ENCODE results near the gene MPV17.
"Not testable (repeated sequence)": the region's sequence is repeated elsewhere in the genome, so short reads cannot be mapped to it uniquely, and the experiment has no call there.

The MPV17 gene

DNA sequence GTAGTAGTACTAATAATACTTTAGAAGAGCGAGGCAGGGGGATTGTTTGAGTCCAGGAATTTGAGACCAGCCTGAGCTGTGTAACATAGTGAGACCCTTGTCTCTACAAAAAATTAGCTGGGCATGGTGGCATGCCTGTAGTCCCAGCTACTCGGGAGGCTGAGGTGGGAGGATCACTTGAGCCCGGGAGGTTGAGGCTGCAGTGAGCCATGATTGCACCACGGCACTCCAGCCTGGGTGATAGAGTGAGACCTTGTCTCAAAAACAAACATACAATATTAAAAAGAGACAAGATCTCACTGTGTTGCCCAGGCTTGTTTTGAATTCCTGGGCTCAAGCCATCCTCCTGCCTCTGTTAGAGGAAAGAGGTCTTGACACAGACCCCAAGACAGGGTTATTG lies 22.3 kb downstream of the MPV17 start:
- H3K27me3 ChIP-seq (ENCODE audit: control insufficient read depth in 2 of 2, insufficient read depth in 2 of 2, low read length in 2 of 2); H3K9me3 ChIP-seq (ENCODE audit: control insufficient read depth in 2 of 2, low read length in 2 of 2); H3K9ac ChIP-seq (ENCODE audit: low read depth in 1 of 2, low read length in 2 of 2); H3K27ac ChIP-seq (ENCODE audit: low read depth in 2 of 2, low read length in 2 of 2); H3K4me1 ChIP-seq (ENCODE audit: control insufficient read depth in 2 of 2, insufficient read depth in 2 of 2, low read length in 2 of 2); H3K4me3 ChIP-seq (ENCODE audit: low read length in 2 of 2); H3K36me3 ChIP-seq (ENCODE audit: control insufficient read depth in 2 of 2, insufficient read depth in 2 of 2, low read length in 2 of 2): not testable (repeated sequence)

DNA sequence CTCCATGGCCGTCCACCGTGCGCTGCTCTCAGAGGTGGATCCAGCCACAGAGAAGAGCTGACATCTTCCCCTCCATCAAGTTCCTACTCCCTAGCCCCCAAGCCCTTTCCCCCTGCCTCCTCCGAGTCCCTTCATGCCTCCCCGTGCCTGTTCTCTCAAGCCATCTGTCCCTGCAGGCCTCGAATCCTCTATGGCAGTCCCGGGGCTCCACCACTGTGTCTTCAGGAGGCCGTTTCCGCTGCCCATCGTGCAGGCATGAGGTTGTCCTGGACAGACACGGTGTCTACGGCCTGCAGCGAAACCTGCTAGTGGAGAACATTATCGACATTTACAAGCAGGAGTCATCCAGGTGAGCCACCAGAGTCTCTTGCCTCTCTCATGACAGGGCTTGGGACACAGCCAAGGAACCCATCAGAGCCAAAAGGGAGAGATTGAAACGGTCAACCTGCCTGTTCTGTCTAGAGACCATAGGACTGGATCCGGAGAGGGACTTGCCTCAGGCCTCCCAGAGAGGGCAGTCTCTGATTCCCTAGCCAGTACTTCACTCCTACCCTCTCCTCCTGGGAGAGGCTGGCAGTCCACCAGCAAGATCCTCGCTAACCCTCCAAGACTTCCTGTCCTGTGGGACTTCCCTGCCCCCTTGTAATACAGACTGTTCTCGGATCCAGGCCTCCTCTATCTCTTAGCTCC lies 24.4 kb downstream of the MPV17 start:
- Histone ChIP-seq H3K36me3 (ENCODE audit: control insufficient read depth in 2 of 2, insufficient read depth in 2 of 2, low read length in 2 of 2) (no peaks in the 10 kb centered on the region), H3K9me3 (ENCODE audit: control insufficient read depth in 2 of 2, low read length in 2 of 2) (no peaks in the 10 kb centered on the region), H3K9ac (ENCODE audit: low read depth in 1 of 2, low read length in 2 of 2) (no peak overlapping the region), H3K27ac (ENCODE audit: low read depth in 2 of 2, low read length in 2 of 2) (no peak overlapping the region), H3K4me1 (ENCODE audit: control insufficient read depth in 2 of 2, insufficient read depth in 2 of 2, low read length in 2 of 2) (no peaks in the 10 kb centered on the region), H3K27me3 (ENCODE audit: control insufficient read depth in 2 of 2, insufficient read depth in 2 of 2, low read length in 2 of 2) (no peaks in the 10 kb centered on the region), H3K4me3 (ENCODE audit: low read length in 2 of 2) (no peak overlapping the region)

DNA sequence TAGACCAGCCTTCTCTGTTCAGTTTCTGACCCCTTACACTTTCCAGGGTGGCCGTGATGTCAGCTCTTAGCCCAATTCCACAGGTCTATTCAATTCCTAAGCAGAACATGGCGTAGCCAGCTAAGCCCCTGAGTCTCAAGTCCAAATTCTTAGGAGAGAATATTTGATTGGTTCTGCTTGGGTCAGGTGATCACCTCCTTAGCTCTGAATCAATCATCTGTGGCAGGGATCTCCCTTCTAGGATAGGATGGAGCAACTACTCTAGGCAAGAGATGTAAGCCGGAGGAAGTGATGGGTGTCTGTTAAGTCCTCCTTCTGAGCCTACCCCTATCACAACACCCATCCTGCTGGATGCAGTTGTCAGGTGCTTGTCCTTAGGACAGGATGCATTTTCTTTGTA lies 25.7 kb downstream of the MPV17 start:
- H3K36me3 ChIP-seq (ENCODE audit: control insufficient read depth in 2 of 2, insufficient read depth in 2 of 2, low read length in 2 of 2), result no peaks in the 10 kb centered on the region
- no peaks in the 10 kb centered on the region for H3K9me3 ChIP-seq (ENCODE audit: control insufficient read depth in 2 of 2, low read length in 2 of 2)
- no peaks in the 10 kb centered on the region for H3K4me1 ChIP-seq (ENCODE audit: control insufficient read depth in 2 of 2, insufficient read depth in 2 of 2, low read length in 2 of 2)
- H3K4me3 ChIP-seq (ENCODE audit: low read length in 2 of 2), result no peak overlapping the region
- H3K9ac ChIP-seq (ENCODE audit: low read depth in 1 of 2, low read length in 2 of 2), result no peak overlapping the region
- peaks cover 0 to 3% of the 10 kb centered on the region in 2 donors for H3K27me3 ChIP-seq (ENCODE audit: control insufficient read depth in 2 of 2, insufficient read depth in 2 of 2, low read length in 2 of 2)
- no peak overlapping the region for H3K27ac ChIP-seq (ENCODE audit: low read depth in 2 of 2, low read length in 2 of 2)

DNA sequence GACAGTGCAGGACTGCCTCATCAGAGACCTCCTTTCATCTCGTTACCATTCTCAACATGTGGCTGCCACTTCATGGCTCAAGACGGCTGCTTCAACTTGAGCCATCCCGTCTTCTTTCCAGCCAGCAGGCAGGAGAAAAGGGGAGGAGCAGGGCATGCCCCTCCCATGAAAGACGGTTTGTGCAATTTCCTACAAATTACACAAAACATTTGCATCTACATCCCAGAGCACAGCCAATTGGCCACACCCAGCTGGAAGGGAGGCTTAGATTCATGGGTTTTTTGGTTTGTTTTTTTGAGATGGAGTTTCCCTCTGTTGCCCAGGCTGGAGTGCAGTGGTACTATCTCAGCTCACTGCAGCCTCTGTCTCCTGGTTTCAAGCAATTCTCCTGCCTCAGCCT lies 26.4 kb downstream of the MPV17 start:
- peaks cover 0 to 6% of the 10 kb centered on the region in 2 donors for H3K27me3 ChIP-seq (ENCODE audit: control insufficient read depth in 2 of 2, insufficient read depth in 2 of 2, low read length in 2 of 2)
- no peaks in the 10 kb centered on the region for H3K4me1 ChIP-seq (ENCODE audit: control insufficient read depth in 2 of 2, insufficient read depth in 2 of 2, low read length in 2 of 2)
- no peaks in the 10 kb centered on the region for H3K36me3 ChIP-seq (ENCODE audit: control insufficient read depth in 2 of 2, insufficient read depth in 2 of 2, low read length in 2 of 2)
- no peak overlapping the region for H3K27ac ChIP-seq (ENCODE audit: low read depth in 2 of 2, low read length in 2 of 2)
- H3K9ac ChIP-seq (ENCODE audit: low read depth in 1 of 2, low read length in 2 of 2), result no peak overlapping the region
- H3K4me3 ChIP-seq (ENCODE audit: low read length in 2 of 2), result no peak overlapping the region
- H3K9me3 ChIP-seq (ENCODE audit: control insufficient read depth in 2 of 2, low read length in 2 of 2), result no peaks in the 10 kb centered on the region

DNA sequence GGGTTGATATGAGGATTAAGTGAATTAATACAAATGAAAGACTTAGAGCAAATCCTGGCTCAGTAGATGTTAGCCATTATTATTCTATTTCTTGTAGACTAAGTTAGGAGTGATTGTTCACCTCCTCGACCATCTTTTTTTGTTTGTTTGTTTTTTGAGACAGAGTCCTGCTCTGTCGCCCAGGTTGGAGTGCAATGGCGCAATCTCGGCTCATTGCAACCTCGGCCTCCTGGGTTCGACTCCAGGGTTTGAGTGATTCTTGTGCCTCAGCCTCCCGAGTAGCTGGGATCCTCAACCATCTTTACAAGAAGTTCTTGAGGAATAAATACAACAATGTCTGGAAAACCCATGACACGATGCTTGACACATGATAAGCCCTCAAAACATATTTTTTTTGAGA lies 28.0 kb downstream of the MPV17 start:
- Histone ChIP-seq H3K9ac (ENCODE audit: low read depth in 1 of 2, low read length in 2 of 2) (no peak overlapping the region), H3K9me3 (ENCODE audit: control insufficient read depth in 2 of 2, low read length in 2 of 2) (no peaks in the 10 kb centered on the region), H3K4me1 (ENCODE audit: control insufficient read depth in 2 of 2, insufficient read depth in 2 of 2, low read length in 2 of 2) (no peaks in the 10 kb centered on the region), H3K27ac (ENCODE audit: low read depth in 2 of 2, low read length in 2 of 2) (no peak overlapping the region), H3K36me3 (ENCODE audit: control insufficient read depth in 2 of 2, insufficient read depth in 2 of 2, low read length in 2 of 2) (no peaks in the 10 kb centered on the region), H3K27me3 (ENCODE audit: control insufficient read depth in 2 of 2, insufficient read depth in 2 of 2, low read length in 2 of 2) (peaks cover 0 to 6% of the 10 kb centered on the region in 2 donors), H3K4me3 (ENCODE audit: low read length in 2 of 2) (no peak overlapping the region)

DNA sequence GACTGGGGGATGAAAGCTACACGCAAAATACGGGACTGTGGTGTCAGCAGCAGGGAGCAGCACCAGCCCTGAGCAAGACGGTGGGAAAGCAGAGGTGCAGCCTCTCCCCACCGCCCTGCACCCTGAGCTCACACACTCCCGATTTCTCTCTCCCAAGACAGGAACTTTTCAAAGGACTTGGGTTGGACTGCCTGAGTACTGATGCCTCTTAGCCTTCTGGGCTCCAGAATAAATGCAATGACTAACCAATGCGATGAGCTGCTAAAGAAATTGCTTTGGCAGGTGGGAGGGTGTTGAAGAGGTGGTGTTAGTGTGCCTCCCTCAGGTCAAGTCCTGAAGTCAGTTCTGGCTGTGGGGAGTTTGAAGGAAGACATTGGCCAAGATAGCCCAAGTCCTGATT lies 31.0 kb downstream of the MPV17 start:
- no peaks in the 10 kb centered on the region for H3K9me3 ChIP-seq (ENCODE audit: control insufficient read depth in 2 of 2, low read length in 2 of 2)
- H3K9ac ChIP-seq (ENCODE audit: low read depth in 1 of 2, low read length in 2 of 2), result no peak overlapping the region
- H3K27me3 ChIP-seq (ENCODE audit: control insufficient read depth in 2 of 2, insufficient read depth in 2 of 2, low read length in 2 of 2), result peaks cover 0 to 6% of the 10 kb centered on the region in 2 donors
- no peaks in the 10 kb centered on the region for H3K4me1 ChIP-seq (ENCODE audit: control insufficient read depth in 2 of 2, insufficient read depth in 2 of 2, low read length in 2 of 2)
- no peak overlapping the region for H3K4me3 ChIP-seq (ENCODE audit: low read length in 2 of 2)
- H3K27ac ChIP-seq (ENCODE audit: low read depth in 2 of 2, low read length in 2 of 2), result no peak overlapping the region
- no peaks in the 10 kb centered on the region for H3K36me3 ChIP-seq (ENCODE audit: control insufficient read depth in 2 of 2, insufficient read depth in 2 of 2, low read length in 2 of 2)

DNA sequence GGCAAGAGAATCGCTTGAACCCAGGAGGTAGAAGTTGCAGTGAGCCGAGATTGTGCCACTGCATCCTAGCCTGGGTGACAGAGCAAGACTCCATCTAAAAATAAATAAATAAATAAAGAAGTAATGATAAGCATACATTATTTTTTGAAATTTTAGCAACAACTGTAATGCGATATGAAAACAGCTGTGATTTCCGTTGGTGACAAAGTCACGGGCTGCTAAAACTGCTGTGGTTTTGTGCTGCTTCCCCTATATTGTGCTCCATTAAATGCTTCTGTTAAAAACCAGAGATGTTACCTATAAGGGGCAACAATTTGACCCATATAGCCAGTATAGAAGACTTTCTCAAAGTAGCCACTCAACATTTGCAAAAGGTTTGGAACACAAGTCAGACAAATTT lies 32.3 kb downstream of the MPV17 start:
- Histone ChIP-seq H3K4me1 (ENCODE audit: control insufficient read depth in 2 of 2, insufficient read depth in 2 of 2, low read length in 2 of 2) (no peaks in the 10 kb centered on the region), H3K27me3 (ENCODE audit: control insufficient read depth in 2 of 2, insufficient read depth in 2 of 2, low read length in 2 of 2) (peaks cover 0 to 6% of the 10 kb centered on the region in 2 donors), H3K27ac (ENCODE audit: low read depth in 2 of 2, low read length in 2 of 2) (no peak overlapping the region), H3K4me3 (ENCODE audit: low read length in 2 of 2) (no peak overlapping the region), H3K9ac (ENCODE audit: low read depth in 1 of 2, low read length in 2 of 2) (no peak overlapping the region), H3K9me3 (ENCODE audit: control insufficient read depth in 2 of 2, low read length in 2 of 2) (no peaks in the 10 kb centered on the region), H3K36me3 (ENCODE audit: control insufficient read depth in 2 of 2, insufficient read depth in 2 of 2, low read length in 2 of 2) (no peaks in the 10 kb centered on the region)

DNA sequence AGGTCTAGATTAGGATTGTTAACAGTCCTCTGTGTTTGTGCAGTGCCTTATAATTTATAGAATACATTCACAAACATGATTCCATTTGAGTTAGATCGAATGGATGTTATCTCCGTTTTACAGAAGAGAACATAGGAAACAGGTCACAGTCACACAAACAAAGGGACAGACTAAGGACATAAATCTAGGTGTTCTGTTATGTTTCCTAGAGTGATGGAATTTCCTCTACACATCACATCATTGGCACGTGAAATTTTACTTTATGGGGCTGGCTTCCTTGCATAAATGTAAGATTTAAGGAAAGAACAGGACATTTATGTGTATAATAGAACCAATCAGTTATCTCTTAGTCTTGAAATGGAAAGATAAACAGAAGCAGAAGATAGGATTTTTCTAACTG lies 34.3 kb downstream of the MPV17 start:
- H3K36me3 ChIP-seq (ENCODE audit: control insufficient read depth in 2 of 2, insufficient read depth in 2 of 2, low read length in 2 of 2), result no peaks in the 10 kb centered on the region
- no peak overlapping the region for H3K9ac ChIP-seq (ENCODE audit: low read depth in 1 of 2, low read length in 2 of 2)
- H3K27me3 ChIP-seq (ENCODE audit: control insufficient read depth in 2 of 2, insufficient read depth in 2 of 2, low read length in 2 of 2), result peaks cover 6 to 9% of the 10 kb centered on the region in 2 donors
- no peaks in the 10 kb centered on the region for H3K4me1 ChIP-seq (ENCODE audit: control insufficient read depth in 2 of 2, insufficient read depth in 2 of 2, low read length in 2 of 2)
- no peaks in the 10 kb centered on the region for H3K9me3 ChIP-seq (ENCODE audit: control insufficient read depth in 2 of 2, low read length in 2 of 2)
- H3K27ac ChIP-seq (ENCODE audit: low read depth in 2 of 2, low read length in 2 of 2), result no peak overlapping the region
- no peak overlapping the region for H3K4me3 ChIP-seq (ENCODE audit: low read length in 2 of 2)

DNA sequence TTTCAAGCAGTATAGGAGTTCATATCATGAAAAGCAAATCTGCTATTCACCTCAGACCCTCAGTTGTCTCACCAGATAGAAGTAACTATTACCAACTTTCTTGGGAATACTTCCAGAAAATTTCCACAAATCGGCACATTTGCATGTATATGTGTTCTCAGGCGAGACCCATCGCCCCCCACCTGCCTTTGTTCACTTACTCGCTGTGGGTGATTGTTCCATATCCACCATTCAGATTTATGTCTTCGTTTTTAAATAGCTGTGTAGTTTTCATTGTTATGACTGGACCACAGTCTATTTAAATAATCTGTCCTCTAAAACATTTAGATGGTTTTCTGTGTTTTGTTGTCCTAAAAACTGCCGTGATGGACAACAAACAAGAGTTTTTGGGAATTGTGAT lies 37.4 kb downstream of the MPV17 start:
- H3K27me3 ChIP-seq (ENCODE audit: control insufficient read depth in 2 of 2, insufficient read depth in 2 of 2, low read length in 2 of 2), result peaks cover 6 to 8% of the 10 kb centered on the region in 2 donors
- H3K9me3 ChIP-seq (ENCODE audit: control insufficient read depth in 2 of 2, low read length in 2 of 2), result no peaks in the 10 kb centered on the region
- no peaks in the 10 kb centered on the region for H3K36me3 ChIP-seq (ENCODE audit: control insufficient read depth in 2 of 2, insufficient read depth in 2 of 2, low read length in 2 of 2)
- H3K4me3 ChIP-seq (ENCODE audit: low read length in 2 of 2), result no peak overlapping the region
- no peaks in the 10 kb centered on the region for H3K4me1 ChIP-seq (ENCODE audit: control insufficient read depth in 2 of 2, insufficient read depth in 2 of 2, low read length in 2 of 2)
- no peak overlapping the region for H3K27ac ChIP-seq (ENCODE audit: low read depth in 2 of 2, low read length in 2 of 2)
- no peak overlapping the region for H3K9ac ChIP-seq (ENCODE audit: low read depth in 1 of 2, low read length in 2 of 2)

DNA sequence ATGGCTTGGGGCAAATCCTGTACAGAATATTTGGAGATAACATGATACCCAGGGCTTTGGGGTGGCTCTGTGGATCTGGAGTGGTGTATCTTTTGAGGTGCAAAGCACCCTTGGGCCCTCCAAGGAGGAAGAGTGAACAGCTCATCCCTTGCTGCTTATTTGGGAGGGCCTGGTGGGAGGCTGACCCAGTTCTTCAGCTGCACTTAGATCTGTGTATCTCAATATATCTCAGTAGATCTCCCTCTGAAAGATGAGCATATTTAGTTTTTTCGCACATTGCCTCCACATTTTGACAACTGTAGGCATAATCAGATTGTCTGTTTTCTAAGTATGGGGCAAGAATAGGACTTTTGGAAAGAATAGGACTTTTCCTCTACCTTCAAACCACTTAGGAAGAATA lies 37.9 kb downstream of the MPV17 start:
- Histone ChIP-seq H3K27me3 (ENCODE audit: control insufficient read depth in 2 of 2, insufficient read depth in 2 of 2, low read length in 2 of 2) (peaks cover 6 to 8% of the 10 kb centered on the region in 2 donors), H3K9me3 (ENCODE audit: control insufficient read depth in 2 of 2, low read length in 2 of 2) (no peaks in the 10 kb centered on the region), H3K27ac (ENCODE audit: low read depth in 2 of 2, low read length in 2 of 2) (no peak overlapping the region), H3K36me3 (ENCODE audit: control insufficient read depth in 2 of 2, insufficient read depth in 2 of 2, low read length in 2 of 2) (no peaks in the 10 kb centered on the region), H3K4me3 (ENCODE audit: low read length in 2 of 2) (no peak overlapping the region), H3K4me1 (ENCODE audit: control insufficient read depth in 2 of 2, insufficient read depth in 2 of 2, low read length in 2 of 2) (no peaks in the 10 kb centered on the region), H3K9ac (ENCODE audit: low read depth in 1 of 2, low read length in 2 of 2) (no peak overlapping the region)

DNA sequence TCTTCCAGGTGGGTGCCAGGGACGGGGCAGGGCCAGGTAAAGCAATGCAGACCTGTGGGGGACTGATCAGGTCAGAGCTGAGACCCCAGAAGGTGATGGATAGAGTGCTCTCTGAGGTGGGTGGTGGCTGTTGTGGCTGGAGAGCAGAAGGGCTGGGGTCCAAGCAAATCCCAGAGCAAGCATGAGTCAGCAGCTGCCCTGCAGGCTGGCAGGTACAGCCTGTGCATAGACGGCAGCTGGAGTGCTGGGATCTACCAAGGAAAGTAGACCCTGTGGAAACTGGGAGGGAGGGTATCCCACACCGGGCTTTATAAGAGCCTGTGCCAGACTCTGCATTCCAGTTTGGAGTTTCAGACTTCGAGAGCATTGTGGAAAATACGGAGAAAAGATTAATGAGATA lies 40.0 kb downstream of the MPV17 start:
- H3K36me3 ChIP-seq (ENCODE audit: control insufficient read depth in 2 of 2, insufficient read depth in 2 of 2, low read length in 2 of 2), result no peaks in the 10 kb centered on the region
- no peak overlapping the region for H3K9ac ChIP-seq (ENCODE audit: low read depth in 1 of 2, low read length in 2 of 2)
- peaks cover 6 to 10% of the 10 kb centered on the region in 2 donors for H3K27me3 ChIP-seq (ENCODE audit: control insufficient read depth in 2 of 2, insufficient read depth in 2 of 2, low read length in 2 of 2)
- H3K4me1 ChIP-seq (ENCODE audit: control insufficient read depth in 2 of 2, insufficient read depth in 2 of 2, low read length in 2 of 2), result no peaks in the 10 kb centered on the region
- no peak overlapping the region for H3K4me3 ChIP-seq (ENCODE audit: low read length in 2 of 2)
- no peaks in the 10 kb centered on the region for H3K9me3 ChIP-seq (ENCODE audit: control insufficient read depth in 2 of 2, low read length in 2 of 2)
- no peak overlapping the region for H3K27ac ChIP-seq (ENCODE audit: low read depth in 2 of 2, low read length in 2 of 2)
